ENCODE results near the gene STAP2. TPM values are rescaled to one million over a fixed set of nuclear protein-coding genes. Genes with fewer than 3 reads are reported as not detected.
"Not testable (repeated sequence)": the region's sequence is repeated elsewhere in the genome, so short reads cannot be mapped to it uniquely, and the experiment has no call there.

Gene STAP2
- total RNA-seq, 1 experiment from 2014 or later, result not detected

DNA sequence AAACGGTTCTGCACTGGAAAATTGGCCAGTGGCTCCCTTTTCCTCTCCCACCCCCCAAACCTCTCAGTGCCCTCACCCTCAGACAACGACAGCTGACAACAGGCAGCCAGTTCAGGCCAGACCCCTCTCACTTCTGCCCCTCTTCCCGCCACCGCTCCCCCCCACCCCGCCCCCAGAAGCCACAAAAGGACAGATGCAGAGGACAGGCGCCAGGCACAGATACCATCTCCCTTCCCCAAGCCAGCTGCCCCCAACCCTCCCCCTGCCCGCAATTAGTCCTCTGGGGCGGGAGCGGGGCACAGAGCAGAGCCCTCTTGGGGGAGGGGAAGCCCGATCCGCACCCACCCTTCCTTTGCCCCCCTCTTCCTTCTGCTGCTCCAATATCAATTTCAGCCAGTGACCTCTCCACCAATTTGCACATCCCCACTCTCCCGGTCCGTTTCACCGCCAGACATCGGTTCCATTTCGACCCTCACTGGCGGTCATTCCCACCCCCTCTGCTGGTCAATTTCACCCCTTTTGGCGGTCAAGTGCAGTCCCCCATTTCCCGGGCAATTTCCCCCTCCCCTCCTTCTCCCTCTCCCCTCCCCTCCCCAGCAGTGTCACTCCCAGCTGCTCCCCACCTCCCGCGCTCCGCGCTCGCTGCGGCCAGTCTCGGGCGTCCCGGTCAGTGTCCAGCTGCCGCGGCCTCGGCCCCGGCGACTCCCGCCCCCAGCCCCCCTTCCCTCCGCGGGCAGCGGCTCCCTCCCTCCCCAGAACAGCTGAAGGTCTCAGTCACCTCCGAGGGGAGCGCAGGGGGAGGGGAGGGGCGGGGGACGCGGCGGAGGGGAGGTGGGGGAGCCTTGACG lies 60.0 kb downstream of the STAP2 start, which contains the start of gene SHD:
TSS of gene SHD (plus strand) at position 848 of the 848 bp plus-strand sequence. CDS start 798 bp downstream, outside the sequence.
- H3K9me3 ChIP-seq, result no peaks in the 10 kb centered on the region
- DNase-seq, result no peak
- H3K36me3 ChIP-seq, result no peaks in the 10 kb centered on the region
- H3K4me3 ChIP-seq, result no peak within 1 kb of the TSS
- peaks cover 29% of the 10 kb centered on the region for H3K27me3 ChIP-seq

DNA sequence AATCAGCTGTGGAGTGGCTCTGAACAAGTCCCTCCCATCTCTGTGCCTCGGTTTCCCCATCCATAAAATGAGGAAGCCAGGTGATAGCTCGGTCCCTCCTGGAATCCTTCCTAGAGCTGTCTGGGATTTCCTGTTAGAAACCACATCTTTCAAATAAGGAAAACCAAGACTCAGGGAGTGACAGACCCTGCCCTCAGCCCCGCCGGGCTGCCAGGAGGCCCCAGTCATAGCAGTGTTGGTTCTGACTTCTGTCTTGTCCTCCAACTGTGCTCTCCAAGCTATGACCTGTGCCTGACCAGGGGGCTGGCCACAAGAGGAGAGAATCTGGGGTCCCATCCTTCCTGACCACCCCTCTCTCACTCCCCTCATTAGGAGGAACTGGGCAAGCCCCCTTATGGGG lies 60.6 kb downstream of the STAP2 start:
- no peaks in the 10 kb centered on the region for H3K36me3 ChIP-seq
- peaks cover 26% of the 10 kb centered on the region for H3K27me3 ChIP-seq
- no peak overlapping the region for H3K4me3 ChIP-seq
- H3K9me3 ChIP-seq, result no peaks in the 10 kb centered on the region
- no peak for DNase-seq

DNA sequence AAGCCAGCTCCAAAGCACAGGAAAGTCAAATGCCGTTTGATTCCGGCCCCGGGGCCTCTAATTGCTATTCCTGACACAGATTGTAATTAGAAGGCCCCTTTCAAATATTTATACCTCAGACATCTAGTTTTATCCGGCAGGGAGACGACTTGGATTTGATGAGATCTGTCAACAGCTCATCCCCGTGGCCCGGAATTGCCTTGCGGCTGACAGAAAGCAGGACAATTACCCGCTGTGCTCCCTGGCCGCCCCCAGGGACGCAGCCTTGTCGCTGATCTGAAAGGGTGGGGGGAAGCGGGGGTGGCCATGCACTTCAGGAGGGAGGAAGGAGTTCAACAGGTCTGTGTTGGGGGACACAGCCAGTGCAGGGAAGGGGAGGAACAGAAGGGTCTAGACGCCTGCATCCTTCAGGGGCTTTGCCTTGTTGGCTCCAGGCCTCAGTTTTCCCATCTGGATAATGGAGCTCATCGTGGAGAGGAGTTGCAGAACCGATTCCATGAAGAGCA lies 61.4 kb downstream of the STAP2 start:
- no peak overlapping the region for H3K4me3 ChIP-seq
- no peak for DNase-seq
- H3K36me3 ChIP-seq, result no peaks in the 10 kb centered on the region
- H3K27me3 ChIP-seq, result peaks cover 21% of the 10 kb centered on the region
- H3K9me3 ChIP-seq, result no peaks in the 10 kb centered on the region

DNA sequence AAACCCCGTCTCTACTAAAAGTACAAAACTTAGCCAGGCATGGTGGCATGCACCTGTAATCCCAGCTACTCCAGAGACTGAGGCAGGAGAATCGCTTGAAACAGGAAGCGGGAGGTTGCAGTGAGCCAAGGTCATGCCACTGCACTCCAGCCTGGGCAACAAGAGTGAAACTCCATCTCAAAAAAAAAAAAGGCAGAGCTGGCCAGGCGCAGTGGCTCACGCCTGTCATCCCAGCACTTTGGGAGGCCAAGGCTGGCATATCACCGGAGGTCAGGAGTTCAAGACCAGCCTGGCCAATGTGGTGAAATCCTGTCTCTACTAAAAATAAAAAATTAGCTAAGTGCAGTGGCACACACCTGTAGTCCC lies 64.3 kb downstream of the STAP2 start:
- not testable (repeated sequence) for DNase-seq, H3K27me3 ChIP-seq, H3K4me3 ChIP-seq, H3K9me3 ChIP-seq, H3K36me3 ChIP-seq

Other genes with a start within 250 kb of the STAP2 start
- gene MAP2K2, start 214.7 kb downstream of the STAP2 start, total RNA-seq (2014; rRNA removed; shearing (Covaris generic); ENCODE audit: low replicate concordance), result 115 and 216 TPM in 2 replicates
- gene CREB3L3, start 185.2 kb downstream of the STAP2 start, total RNA-seq (2014; rRNA removed; shearing (Covaris generic); ENCODE audit: low replicate concordance), result not detected in 2 replicates
- gene SIRT6, start 156.3 kb downstream of the STAP2 start, total RNA-seq (2014; rRNA removed; shearing (Covaris generic); ENCODE audit: low replicate concordance), result 2.3 and 7.7 TPM in 2 replicates
- gene ANKRD24, start 156.1 kb downstream of the STAP2 start, total RNA-seq (2014; rRNA removed; shearing (Covaris generic); ENCODE audit: low replicate concordance), result 0.13 TPM in 1 of 2 replicates, not detected in the other
- not detected in 2 replicates for gene EBI3, start 109.3 kb downstream of the STAP2 start, total RNA-seq (2014; rRNA removed; shearing (Covaris generic); ENCODE audit: low replicate concordance)
- gene YJU2, start 91.7 kb downstream of the STAP2 start, total RNA-seq (2014; rRNA removed; shearing (Covaris generic); ENCODE audit: low replicate concordance), result 13.6 and 26.1 TPM in 2 replicates
- not detected in 2 replicates for gene SHD, start 59.6 kb downstream of the STAP2 start, total RNA-seq (2014; rRNA removed; shearing (Covaris generic); ENCODE audit: low replicate concordance)
- not detected in 2 replicates for gene TMIGD2, start 36.4 kb downstream of the STAP2 start, total RNA-seq (2014; rRNA removed; shearing (Covaris generic); ENCODE audit: low replicate concordance)
- gene FSD1, start 34.2 kb downstream of the STAP2 start, total RNA-seq (2014; rRNA removed; shearing (Covaris generic); ENCODE audit: low replicate concordance), result not detected in 2 replicates
- gene MPND, start 4.7 kb upstream of the STAP2 start, total RNA-seq (2014; rRNA removed; shearing (Covaris generic); ENCODE audit: low replicate concordance), result 0.52 and 4.4 TPM in 2 replicates
- 50.5 and 76.0 TPM in 2 replicates for gene SH3GL1, start 61.7 kb upstream of the STAP2 start, total RNA-seq (2014; rRNA removed; shearing (Covaris generic); ENCODE audit: low replicate concordance)
- 24.1 and 24.7 TPM in 2 replicates for gene CHAF1A, start 63.8 kb upstream of the STAP2 start, total RNA-seq (2014; rRNA removed; shearing (Covaris generic); ENCODE audit: low replicate concordance)
- 58.0 and 107 TPM in 2 replicates for gene UBXN6, start 119.0 kb upstream of the STAP2 start, total RNA-seq (2014; rRNA removed; shearing (Covaris generic); ENCODE audit: low replicate concordance)
- gene HDGFL2, start 133.5 kb upstream of the STAP2 start, total RNA-seq (2014; rRNA removed; shearing (Covaris generic); ENCODE audit: low replicate concordance), result 19.5 and 29.8 TPM in 2 replicates
- not detected in 2 replicates for gene PLIN4, start 179.7 kb upstream of the STAP2 start, total RNA-seq (2014; rRNA removed; shearing (Covaris generic); ENCODE audit: low replicate concordance)
- not detected in 2 replicates for gene PLIN5, start 196.4 kb upstream of the STAP2 start, total RNA-seq (2014; rRNA removed; shearing (Covaris generic); ENCODE audit: low replicate concordance)
- gene LRG1, start 201.2 kb upstream of the STAP2 start, total RNA-seq (2014; rRNA removed; shearing (Covaris generic); ENCODE audit: low replicate concordance), result not detected in 2 replicates
- gene SEMA6B, start 220.9 kb upstream of the STAP2 start, total RNA-seq (2014; rRNA removed; shearing (Covaris generic); ENCODE audit: low replicate concordance), result 4.5 and 5.7 TPM in 2 replicates